Body of pancreas (tissue), 4 donors: Measurements from ENCODE around the gene CREM.

ENCODE experiments used
- CTCF ChIP-seq, 7 experiments: fragments of 450-650 bp in 4 of 7; fragments of 200-600 bp in 3 of 7; sonication (generic) in 3 of 7; IDR thresholded peaks; one replicate each; pipeline ENCODE4 v1.5.1; 2016 to 2019; ENCODE audit warnings: antibody characterized with exemption in 7 of 7
- POLR2A ChIP-seq, 3 donors: fragments of 450-650 bp; IDR thresholded peaks; one replicate each; pipeline ENCODE4 v1.6.1; 2016; ENCODE audit warnings: antibody characterized with exemption in 3 of 3, mild to moderate bottlenecking in 2 of 3

DNA sequence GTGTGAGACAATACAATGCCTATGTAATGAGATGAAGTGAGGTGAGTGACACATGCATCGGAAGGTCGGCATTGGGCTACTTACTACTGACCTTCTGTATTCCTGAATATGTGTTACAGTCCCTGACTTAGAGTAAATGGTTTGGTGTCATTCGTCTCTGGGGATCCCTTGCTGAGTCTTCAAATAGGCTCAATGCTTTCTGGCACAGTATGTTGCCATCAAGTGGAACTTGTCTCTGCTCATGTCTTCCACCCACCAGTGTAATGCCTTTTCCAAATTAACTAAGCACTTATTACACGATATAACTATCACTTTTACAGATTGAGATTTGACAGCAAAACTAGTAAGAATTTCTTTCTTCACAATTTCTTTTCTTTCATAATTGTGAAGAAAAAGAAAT is 47.4 kb upstream of the CREM start:
- TF ChIP-seq POLR2A (IDR thresholded peaks at IDR 0.05) (no peak), CTCF (IDR thresholded peaks at IDR 0.05) (no peak)
